Measurements from ENCODE around the gene SPIRE1.

Gene SPIRE1

GRCh38 chr18:12657684-12658425 is at the start of gene SPIRE1:
SPIRE1 (minus strand) TSS chr18:12658107; CDS start chr18:12657866, 241 bp downstream.
- DNase-seq: peak in 1 of 2 experiments; percentile 21

- no peak for DNase-seq
Observed at GRCh38 chr18:12703664-12704063, 45.8 kb upstream of the SPIRE1 start.

- no peak for DNase-seq
Observed at GRCh38 chr18:12703096-12703567, 45.2 kb upstream of the SPIRE1 start.

GRCh38 chr18:12702221-12703095 is 44.6 kb upstream of the SPIRE1 start, which contains the start of the genes CEP76 and PSMG2:
CEP76 (minus strand) TSS chr18:12702723; CDS start chr18:12702548, 175 bp downstream.
PSMG2 (plus strand) TSS chr18:12703042; CDS start chr18:12703108, 66 bp downstream.
- DNase-seq: peak; percentile 75 to 79

GRCh38 chr18:12701161-12701560 is 43.3 kb upstream of the SPIRE1 start:
- DNase-seq: no peak

- no peak for DNase-seq
Observed at GRCh38 chr18:12699747-12700146, 41.8 kb upstream of the SPIRE1 start.

GRCh38 chr18:12694032-12694431 is 36.1 kb upstream of the SPIRE1 start:
- no peak for DNase-seq

GRCh38 chr18:12692206-12692605 is 34.3 kb upstream of the SPIRE1 start:
- DNase-seq: no peak

GRCh38 chr18:12689256-12689850 is 31.4 kb upstream of the SPIRE1 start:
- no peak for DNase-seq

- no peak for DNase-seq
Observed at GRCh38 chr18:12686100-12686499, 28.2 kb upstream of the SPIRE1 start.

- no peak for DNase-seq
Observed at GRCh38 chr18:12679183-12679786, 21.4 kb upstream of the SPIRE1 start.

GRCh38 chr18:12668041-12668440 is 10.1 kb upstream of the SPIRE1 start:
- DNase-seq: no peak

GRCh38 chr18:12659904-12660605 is 2.1 kb upstream of the SPIRE1 start:
- peak in 1 of 2 experiments; percentile 7 for DNase-seq

- DNase-seq: no peak
Observed at GRCh38 chr18:12658426-12659138, 675 bp upstream of the SPIRE1 start.

GRCh38 chr18:12656938-12657683 is 796 bp downstream of the SPIRE1 start:
- no peak for DNase-seq

- DNase-seq: no peak
Observed at GRCh38 chr18:12656605-12656937, 1.3 kb downstream of the SPIRE1 start.

- DNase-seq: no peak
Observed at GRCh38 chr18:12654971-12655370, 2.9 kb downstream of the SPIRE1 start.

- no peak for DNase-seq
Observed at GRCh38 chr18:12652861-12653401, 5.0 kb downstream of the SPIRE1 start.

GRCh38 chr18:12651651-12652050 is 6.3 kb downstream of the SPIRE1 start:
- DNase-seq: no peak

- DNase-seq: no peak
Observed at GRCh38 chr18:12647773-12648172, 10.1 kb downstream of the SPIRE1 start.
